CD14-positive monocyte (primary cell): Measurements from ENCODE around the gene TMCC1. TPM values are rescaled to one million over a fixed set of nuclear protein-coding genes. Genes with fewer than 3 reads are reported as not detected.

ENCODE experiments used
- DNase-seq, 3 donors: peaks; one replicate each; pipeline ENCODE4 v3.0.0-alpha.2; 2011 to 2022
- H2AFZ ChIP-seq: 2 replicates; pipeline ENCODE4 v1.6.0; 2012; ENCODE audit warnings: mild to moderate bottlenecking, low read depth, low read length, inconsistent platforms; ENCODE audit not compliant: insufficient read depth, poor library complexity, severe bottlenecking
- H3K27ac ChIP-seq, 2 donors: 1 replicate in 1 of 2; 2 replicates in 1 of 2; pipeline ENCODE4 v1.5.1; 2012 to 2013; ENCODE audit warnings: low read length in 2 of 2, control low read depth in 1 of 2, inconsistent platforms in 1 of 2, low read depth in 1 of 2, mild to moderate bottlenecking in 1 of 2
- H3K27me3 ChIP-seq, 2 donors: one replicate each; pipeline versions ENCODE4 v1.6.0 to v1.6.1; 2011 to 2013; ENCODE audit warnings: low read length in 2 of 2; ENCODE audit not compliant: control insufficient read depth in 2 of 2, insufficient read depth in 2 of 2
- H3K36me3 ChIP-seq, 2 donors: replicated peaks in 1 of 2; 1 replicate in 1 of 2; 2 replicates in 1 of 2; pipeline versions ENCODE4 v1.5.1 to v1.6.1; 2012 to 2013; ENCODE audit warnings: low read length in 2 of 2, control low read depth in 1 of 2, inconsistent platforms in 1 of 2, mild to moderate bottlenecking in 1 of 2; ENCODE audit not compliant: insufficient read depth in 2 of 2, control insufficient read depth in 1 of 2
- H3K4me1 ChIP-seq, 2 donors: 1 replicate in 1 of 2; 2 replicates in 1 of 2; pipeline versions ENCODE4 v1.5.1 to v1.6.1; 2012 to 2013; ENCODE audit warnings: low read length in 2 of 2, control low read depth in 1 of 2, inconsistent platforms in 1 of 2, mild to moderate bottlenecking in 1 of 2, moderate library complexity in 1 of 2; ENCODE audit not compliant: insufficient read depth in 2 of 2, control insufficient read depth in 1 of 2
- H3K4me2 ChIP-seq: replicated peaks from 2 replicates; pipeline ENCODE3; 2012; ENCODE audit warnings: low read length, moderate library complexity, mild to moderate bottlenecking; ENCODE audit not compliant: poor library complexity, severe bottlenecking; ENCODE audit errors: extremely low read depth
- H3K4me3 ChIP-seq, 3 experiments: fragments of 200-600 bp in 1 of 3; sonication (generic) in 1 of 3; replicated peaks in 1 of 3; 1 replicate in 2 of 3; 2 replicates in 1 of 3; pipeline ENCODE4 v1.5.1; 2011 to 2013; ENCODE audit warnings: low read length in 3 of 3, mild to moderate bottlenecking in 3 of 3, control low read depth in 2 of 3, low read depth in 2 of 3, inconsistent platforms in 1 of 3, moderate library complexity in 1 of 3
- H3K79me2 ChIP-seq: 2 replicates; pipeline ENCODE4 v1.6.0; 2012; ENCODE audit warnings: mild to moderate bottlenecking, control low read depth, inconsistent platforms, low read length, moderate library complexity; ENCODE audit not compliant: insufficient read depth
- H3K9ac ChIP-seq: 2 replicates; pipeline ENCODE4 v1.6.0; 2017; ENCODE audit warnings: low read length, mild to moderate bottlenecking; ENCODE audit not compliant: insufficient read depth, poor library complexity, severe bottlenecking
- H3K9me3 ChIP-seq, 2 donors: replicated peaks in 1 of 2; 1 replicate in 1 of 2; 2 replicates in 1 of 2; pipeline versions ENCODE4 v1.5.1 to v1.6.1; 2012 to 2013; ENCODE audit warnings: low read length in 2 of 2, control low read depth in 1 of 2; ENCODE audit not compliant: control insufficient read depth in 1 of 2, insufficient read depth in 1 of 2
- H4K20me1 ChIP-seq: 2 replicates; pipeline ENCODE4 v1.6.0; 2012; ENCODE audit warnings: mild to moderate bottlenecking, low read length, control low read depth, moderate library complexity; ENCODE audit not compliant: insufficient read depth
- H3K27ac Mint-ChIP-seq, 7 donors: one replicate each; pipeline ENCODE4 v1.8.0; 2020; ENCODE audit warnings: mild to moderate bottlenecking in 7 of 7, mixed read lengths in 7 of 7, moderate library complexity in 6 of 7, inconsistent platforms in 2 of 7
- H3K27me3 Mint-ChIP-seq, 3 donors: one replicate each; pipeline ENCODE4 v1.8.0; 2021 to 2022; ENCODE audit warnings: low read depth in 3 of 3, mild to moderate bottlenecking in 3 of 3, mixed read lengths in 3 of 3, moderate library complexity in 3 of 3, inconsistent platforms in 1 of 3
- H3K36me3 Mint-ChIP-seq, 2 donors: one replicate each; pipeline ENCODE4 v1.8.0; 2020; ENCODE audit warnings: mixed read lengths in 2 of 2, inconsistent platforms in 1 of 2, mild to moderate bottlenecking in 1 of 2
- H3K4me1 Mint-ChIP-seq: one replicate; pipeline ENCODE4 v1.8.0; 2020; ENCODE audit warnings: mild to moderate bottlenecking, mixed read lengths
- H3K4me3 Mint-ChIP-seq, 2 donors: one replicate each; pipeline ENCODE4 v1.8.0; 2020; ENCODE audit warnings: mild to moderate bottlenecking in 2 of 2, mixed read lengths in 2 of 2, moderate library complexity in 1 of 2
- H3K9me3 Mint-ChIP-seq, 7 donors: one replicate each; pipeline ENCODE4 v1.8.0; 2020 to 2022; ENCODE audit warnings: mixed read lengths in 7 of 7, mild to moderate bottlenecking in 6 of 7, moderate library complexity in 6 of 7, inconsistent platforms in 2 of 7
- CTCF ChIP-seq: fragments of 200-600 bp; IDR thresholded peaks from one replicate; pipeline ENCODE4 v1.8.0; 2022; ENCODE audit warnings: antibody characterized with exemption, mild to moderate bottlenecking
- WGBS: methylation state at CpG from one replicate; pipeline ENCODE4 v1.1.5; 2013; ENCODE audit warnings: missing lambda C conversion rate; ENCODE audit not compliant: insufficient coverage; 5-methylcytosine and 5-hydroxymethylcytosine counted together
- intact Hi-C, 2 donors: fragments of 100-400 bp; cut with micrococcal nuclease; formaldehyde crosslinking; loops; one replicate each; pipeline versions ENCODE4 v1.15.0 to v1.15.1; 2023
- polyA plus RNA-seq, 3 donors: library from polyadenylated mRNA; depleted of rRNA in 1 of 3; unstranded in 2 of 3; stranded (reverse) in 1 of 3; fragments of 300-500 nt in 2 of 3; fragments of >200 nt in 1 of 3; fragmentation: Illumina TruSeq in 2 of 3; gene quantifications; 1 replicate in 2 of 3; 2 replicates in 1 of 3; pipeline ENCODE4 v1.2.3, GENCODE V29; 2012 to 2021

The TMCC1 gene
- polyA plus RNA-seq, 3 donors: 5.0 to 10.2 (median 5.0) TPM

GRCh38 chr3:129638481-129638880 lies 255.0 kb downstream of the TMCC1 start:
- no peak overlapping the region for H2AFZ ChIP-seq
- no peaks in the 10 kb centered on the region for H3K27me3 ChIP-seq
- H3K9me3 ChIP-seq: no peaks in the 10 kb centered on the region
- Mint-ChIP-seq H3K27me3 (peaks cover 0 to 2% (median 1%) of the 10 kb centered on the region in 3 donors), H3K4me1 (peaks cover 3% of the 10 kb centered on the region), H3K4me3 (no peak overlapping the region), H3K9me3 (peaks cover 0 to 2% (median 0%) of the 10 kb centered on the region in 7 donors), H3K36me3 (no peaks in the 10 kb centered on the region), H3K27ac (no peak overlapping the region)
- H3K36me3 ChIP-seq: no peaks in the 10 kb centered on the region
- no peak for TF ChIP-seq CTCF
- no peak overlapping the region for H3K4me3 ChIP-seq
- H3K27ac ChIP-seq: no peak overlapping the region
- no peaks in the 10 kb centered on the region for H3K79me2 ChIP-seq
- H3K9ac ChIP-seq: no peak overlapping the region
- no peak for DNase-seq
- no CpG with 5 or more reads among the region's 3 CpGs for WGBS
- no peaks in the 10 kb centered on the region for H3K4me1 ChIP-seq
- intact Hi-C loops: no loop called here
- no peak overlapping the region for H3K4me2 ChIP-seq
- no peaks in the 10 kb centered on the region for H4K20me1 ChIP-seq

- Histone ChIP-seq H3K27ac (no peak overlapping the region), H3K4me3 (no peak overlapping the region), H3K4me2 (no peak overlapping the region), H3K79me2 (no peaks in the 10 kb centered on the region), H3K27me3 (no peaks in the 10 kb centered on the region), H2AFZ (no peak overlapping the region), H4K20me1 (no peaks in the 10 kb centered on the region), H3K9ac (no peak overlapping the region), H3K9me3 (no peaks in the 10 kb centered on the region), H3K36me3 (no peaks in the 10 kb centered on the region), H3K4me1 (no peaks in the 10 kb centered on the region)
- H3K27ac Mint-ChIP-seq: no peak overlapping the region
- DNase-seq: no peak
- TF ChIP-seq CTCF: no peak
- intact Hi-C loops: no loop called here
- H3K36me3 Mint-ChIP-seq: no peaks in the 10 kb centered on the region
- WGBS: 100% methylated on average over 2 of the region's 3 CpGs
- no peak overlapping the region for H3K4me3 Mint-ChIP-seq
- peaks cover 3% of the 10 kb centered on the region for H3K4me1 Mint-ChIP-seq
- H3K9me3 Mint-ChIP-seq: peaks cover 0 to 2% (median 0%) of the 10 kb centered on the region in 7 donors
- H3K27me3 Mint-ChIP-seq: peaks cover 0 to 4% (median 0%) of the 10 kb centered on the region in 3 donors
Observed at GRCh38 chr3:129636082-129636481, 257.4 kb downstream of the TMCC1 start.
